ENCODE results near the gene CTAG1A.
A peak's percentile ranks its signal among the peaks of the same experiment; 100 is the strongest.
"Not testable (repeated sequence)": the region's sequence is repeated elsewhere in the genome, so short reads cannot be mapped to it uniquely, and the experiment has no call there.

CTAG1A gene

DNA sequence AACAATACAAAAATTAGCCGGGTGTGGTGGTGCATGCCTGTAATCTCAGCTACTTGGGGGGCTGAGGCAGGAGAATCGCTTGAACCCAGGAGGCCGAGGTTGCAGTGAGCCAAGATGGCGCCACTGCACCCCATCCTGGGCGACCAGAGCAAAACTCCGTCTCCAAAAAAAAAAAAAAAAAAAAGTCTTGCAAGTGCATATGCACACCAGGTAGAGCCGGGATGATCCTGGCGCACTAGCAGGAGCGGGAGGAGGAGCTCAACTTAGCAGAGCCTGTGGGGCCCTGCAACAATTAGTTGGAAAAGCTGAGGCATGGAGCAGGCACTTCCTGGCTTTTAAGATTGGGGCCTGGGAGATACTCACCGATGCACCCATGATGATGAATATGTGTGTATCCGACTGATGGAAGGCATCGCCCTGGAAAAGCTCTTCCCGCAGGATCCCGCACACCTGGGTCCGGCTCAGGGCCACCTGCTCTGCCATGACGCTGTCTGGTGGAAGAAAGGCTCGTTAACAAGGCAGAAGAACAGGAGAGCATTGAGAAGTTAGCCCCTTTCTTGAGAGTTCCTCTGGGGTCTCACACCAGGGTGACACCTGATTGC lies 39.2 kb upstream of the CTAG1A start:
- TF ChIP-seq, protein P1, sequence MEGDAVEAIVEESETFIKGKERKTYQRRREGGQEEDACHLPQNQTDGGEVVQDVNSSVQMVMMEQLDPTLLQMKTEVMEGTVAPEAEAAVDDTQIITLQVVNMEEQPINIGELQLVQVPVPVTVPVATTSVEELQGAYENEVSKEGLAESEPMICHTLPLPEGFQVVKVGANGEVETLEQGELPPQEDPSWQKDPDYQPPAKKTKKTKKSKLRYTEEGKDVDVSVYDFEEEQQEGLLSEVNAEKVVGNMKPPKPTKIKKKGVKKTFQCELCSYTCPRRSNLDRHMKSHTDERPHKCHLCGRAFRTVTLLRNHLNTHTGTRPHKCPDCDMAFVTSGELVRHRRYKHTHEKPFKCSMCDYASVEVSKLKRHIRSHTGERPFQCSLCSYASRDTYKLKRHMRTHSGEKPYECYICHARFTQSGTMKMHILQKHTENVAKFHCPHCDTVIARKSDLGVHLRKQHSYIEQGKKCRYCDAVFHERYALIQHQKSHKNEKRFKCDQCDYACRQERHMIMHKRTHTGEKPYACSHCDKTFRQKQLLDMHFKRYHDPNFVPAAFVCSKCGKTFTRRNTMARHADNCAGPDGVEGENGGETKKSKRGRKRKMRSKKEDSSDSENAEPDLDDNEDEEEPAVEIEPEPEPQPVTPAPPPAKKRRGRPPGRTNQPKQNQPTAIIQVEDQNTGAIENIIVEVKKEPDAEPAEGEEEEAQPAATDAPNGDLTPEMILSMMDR (conservative IDR thresholded peaks at IDR 0.05): no peak
- peak overlapping the region; percentile 77 for H3K27ac ChIP-seq

DNA sequence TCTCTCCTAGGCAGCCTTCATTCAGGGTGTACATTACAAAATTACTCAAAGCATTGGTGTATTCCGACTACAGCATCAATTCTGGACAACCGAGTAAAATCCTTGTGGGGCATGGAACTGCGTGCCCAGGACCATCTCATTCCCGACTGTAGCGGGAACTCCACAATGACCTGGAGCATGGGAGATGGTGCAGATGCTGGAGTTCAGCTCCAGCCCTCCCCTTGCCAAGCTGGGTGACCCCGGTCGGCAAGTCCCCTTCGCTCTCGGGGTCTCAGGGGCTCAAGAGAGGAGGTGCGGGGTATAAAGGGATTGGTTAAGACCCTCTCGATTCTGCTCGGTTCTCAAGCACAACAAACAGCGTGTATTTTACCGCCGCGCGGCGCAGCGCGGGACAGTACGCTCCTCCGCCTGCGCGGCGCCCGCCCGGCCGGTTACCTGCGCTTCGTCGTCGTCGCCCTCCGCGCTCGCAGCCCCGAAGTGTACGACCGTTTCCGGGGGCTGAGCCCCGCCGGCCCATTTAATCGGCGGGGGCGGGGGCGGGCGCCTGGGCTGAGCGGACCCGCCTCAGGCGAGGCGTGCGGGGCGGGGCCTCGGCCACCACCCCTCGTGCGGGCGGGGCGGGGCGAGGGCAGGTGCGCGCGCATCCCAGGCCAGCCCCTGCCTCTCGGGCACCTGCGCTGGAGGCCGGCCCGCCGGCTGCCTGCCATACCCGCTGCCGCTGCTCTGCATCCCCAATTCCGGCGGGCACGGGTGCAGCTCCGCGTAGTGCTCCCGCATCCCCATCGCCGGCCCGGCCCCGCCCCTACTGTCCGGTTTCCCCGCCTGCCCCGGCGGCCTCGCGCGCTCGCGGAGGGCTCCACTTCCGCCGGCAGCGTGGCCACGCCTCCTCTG lies 38.3 kb upstream of the CTAG1A start, which contains the start of gene G6PD:
Gene G6PD (minus strand): TSS at position 493 of the 891 bp plus-strand sequence. CDS start 691 bp downstream, outside the sequence.
- peak within 1 kb of the TSS; percentile 77 for H3K27ac ChIP-seq
- TF ChIP-seq, protein P1 (conservative IDR thresholded peaks at IDR 0.05): no peak

DNA sequence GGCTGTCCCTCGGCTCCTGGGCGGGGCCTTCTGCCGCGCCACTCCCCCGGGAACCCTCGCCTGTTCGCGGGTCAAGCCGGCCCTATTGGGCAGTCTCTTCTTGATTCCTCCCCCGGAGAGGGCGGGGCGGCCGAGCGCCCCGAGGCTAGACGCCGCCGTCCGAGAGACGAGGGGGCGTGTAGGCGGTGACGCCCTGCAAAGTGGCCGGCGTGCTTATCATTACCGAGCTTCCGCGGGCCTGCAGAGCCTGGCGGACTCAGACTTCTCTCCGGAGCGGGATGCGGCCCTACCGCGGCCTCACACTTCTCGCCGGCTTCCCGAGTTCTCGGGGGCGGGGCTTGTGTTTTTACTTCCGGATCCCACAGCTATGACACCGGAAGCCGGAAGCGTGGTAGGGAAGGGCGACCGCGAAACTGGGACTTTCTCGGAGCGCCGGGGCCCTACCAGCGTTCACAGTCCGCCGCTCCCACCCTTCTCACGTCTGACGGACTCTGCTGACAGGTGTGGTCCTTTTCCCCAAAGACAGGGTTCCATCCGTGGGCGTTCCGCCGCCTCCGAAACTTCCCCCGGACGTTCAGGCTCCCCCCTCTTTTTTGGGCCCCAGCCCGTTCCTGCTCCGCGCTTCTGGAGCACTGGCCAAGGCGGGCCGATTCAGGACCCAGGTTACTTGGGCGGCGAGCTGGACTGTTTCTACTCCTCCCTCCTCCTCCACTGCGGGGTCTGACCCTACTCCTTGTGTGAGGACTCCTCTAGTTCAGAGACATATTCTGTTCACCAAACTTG lies 37.5 kb upstream of the CTAG1A start, which contains the start of gene IKBKG:
Gene IKBKG (plus strand): TSS at position 376 of the 783 bp plus-strand sequence. CDS start 4,383 bp downstream, outside the sequence.
- TF ChIP-seq, protein P1 (conservative IDR thresholded peaks at IDR 0.05): no peak
- H3K27ac ChIP-seq: peak within 1 kb of the TSS; percentile 77

DNA sequence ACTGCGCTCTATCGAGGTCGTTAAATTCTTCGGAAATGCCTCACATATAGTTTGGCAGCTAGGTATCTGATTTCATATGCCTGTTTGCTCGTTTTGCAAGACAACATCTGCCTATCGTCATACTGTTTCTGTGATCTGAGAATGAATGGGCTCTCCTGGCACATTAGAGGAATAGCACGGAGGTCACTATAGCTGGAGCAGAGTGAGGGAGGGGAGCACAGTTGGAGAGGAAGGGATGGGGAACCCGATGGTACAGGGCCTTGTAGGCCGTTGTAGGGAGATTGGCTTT lies 37.0 kb upstream of the CTAG1A start:
- TF ChIP-seq, protein P1 (conservative IDR thresholded peaks at IDR 0.05): no peak
- H3K27ac ChIP-seq: peak overlapping the region; percentile 77

GRCh38 chrX:154549766-154550165 lies 35.2 kb upstream of the CTAG1A start:
- TF ChIP-seq, protein P1 (conservative IDR thresholded peaks at IDR 0.05): no peak
- H3K27ac ChIP-seq: no peak overlapping the region

DNA sequence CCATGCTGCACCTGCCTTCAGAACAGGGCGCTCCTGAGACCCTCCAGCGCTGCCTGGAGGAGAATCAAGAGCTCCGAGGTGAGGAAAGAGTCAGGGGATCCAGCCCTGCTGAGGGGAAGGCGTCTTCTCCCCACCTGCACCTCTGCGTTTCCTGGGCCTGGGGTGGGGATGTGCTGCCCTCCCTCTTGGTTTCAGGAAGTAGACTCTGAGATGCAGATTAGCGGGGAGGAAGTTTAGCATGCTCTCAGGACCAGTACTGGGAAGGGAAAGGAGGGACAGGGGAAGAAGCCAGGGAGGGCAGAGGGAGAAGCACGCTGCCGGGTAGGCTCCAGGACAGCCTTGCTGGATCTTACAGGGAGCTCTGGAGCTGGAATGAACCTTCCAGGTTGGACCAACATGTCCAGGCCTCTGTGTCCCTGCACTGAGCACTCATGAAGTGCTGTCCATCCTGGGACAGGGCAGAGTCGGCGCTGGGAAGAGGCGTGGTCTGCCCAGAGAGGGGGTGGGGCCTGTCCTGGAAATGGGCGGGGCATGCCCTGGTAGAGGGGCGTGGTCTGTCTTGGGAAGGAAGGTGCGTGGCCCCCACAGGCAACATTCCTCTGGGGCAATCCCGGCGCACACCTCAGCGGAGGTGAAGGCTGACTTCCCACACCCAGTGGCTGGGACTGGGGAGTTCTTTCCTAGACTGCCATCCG lies 32.7 kb upstream of the CTAG1A start:
- H3K27ac ChIP-seq: not testable (repeated sequence)

GRCh38 chrX:154558060-154558690 lies 26.8 kb upstream of the CTAG1A start:
- not testable (repeated sequence) for H3K27ac ChIP-seq

- H3K27ac ChIP-seq: not testable (repeated sequence)
Observed at GRCh38 chrX:154558896-154559295, 26.0 kb upstream of the CTAG1A start.

DNA sequence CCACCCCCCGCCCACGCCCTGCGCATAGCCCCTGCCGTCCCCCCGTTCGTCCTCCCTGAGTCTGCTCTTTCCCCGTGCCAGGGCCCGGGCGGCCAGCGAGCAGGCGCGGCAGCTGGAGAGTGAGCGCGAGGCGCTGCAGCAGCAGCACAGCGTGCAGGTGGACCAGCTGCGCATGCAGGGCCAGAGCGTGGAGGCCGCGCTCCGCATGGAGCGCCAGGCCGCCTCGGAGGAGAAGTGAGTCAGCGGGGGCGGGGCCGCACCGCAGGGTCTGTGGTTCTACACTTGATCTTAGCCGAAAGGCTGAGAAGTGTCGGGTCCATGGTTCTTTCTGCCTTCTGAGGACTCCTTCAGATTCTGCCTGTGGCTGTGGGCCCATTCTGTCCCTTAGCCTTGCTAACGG lies 24.6 kb upstream of the CTAG1A start:
- not testable (repeated sequence) for H3K27ac ChIP-seq

DNA sequence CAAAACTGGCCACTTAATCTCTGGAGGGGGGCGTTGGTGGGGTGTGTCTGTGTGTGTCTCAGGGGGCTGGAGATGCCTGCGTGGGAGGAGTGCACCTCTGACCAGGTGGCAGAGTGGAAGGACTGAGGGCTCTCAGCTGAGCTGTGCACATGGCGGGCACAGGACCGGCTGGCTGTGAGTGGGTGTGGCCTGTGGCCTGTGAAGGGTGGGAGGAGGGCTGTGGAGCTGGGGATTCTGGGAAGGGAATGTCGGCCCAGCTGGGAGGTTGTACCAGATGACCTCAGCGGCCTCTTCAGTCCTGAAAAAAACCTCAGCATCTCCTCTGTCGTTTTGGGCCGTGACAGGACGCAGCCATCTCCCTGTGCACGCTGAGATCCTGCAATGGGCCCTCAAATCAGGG lies 22.6 kb upstream of the CTAG1A start:
- H3K27ac ChIP-seq: not testable (repeated sequence)

DNA sequence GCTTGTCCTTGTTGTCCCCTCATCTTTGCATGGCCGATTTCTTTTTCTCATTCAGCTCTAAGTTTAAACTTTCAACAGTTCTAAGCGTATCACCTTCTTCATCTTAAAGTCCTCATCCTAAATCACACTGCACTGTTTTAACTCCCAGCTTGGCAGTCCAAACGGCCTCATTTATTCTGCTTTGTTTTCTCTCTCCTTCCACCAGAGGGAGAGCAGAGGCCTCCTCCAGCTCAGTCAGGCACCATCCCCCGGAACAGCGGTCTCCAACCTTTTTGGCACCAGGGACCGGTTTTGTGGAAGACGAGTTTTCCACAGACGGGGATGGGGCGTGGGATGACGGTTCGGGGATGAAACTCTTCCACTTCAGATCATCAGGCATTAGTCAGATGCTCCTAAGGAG lies 14.6 kb upstream of the CTAG1A start:
- H3K27ac ChIP-seq: not testable (repeated sequence)

DNA sequence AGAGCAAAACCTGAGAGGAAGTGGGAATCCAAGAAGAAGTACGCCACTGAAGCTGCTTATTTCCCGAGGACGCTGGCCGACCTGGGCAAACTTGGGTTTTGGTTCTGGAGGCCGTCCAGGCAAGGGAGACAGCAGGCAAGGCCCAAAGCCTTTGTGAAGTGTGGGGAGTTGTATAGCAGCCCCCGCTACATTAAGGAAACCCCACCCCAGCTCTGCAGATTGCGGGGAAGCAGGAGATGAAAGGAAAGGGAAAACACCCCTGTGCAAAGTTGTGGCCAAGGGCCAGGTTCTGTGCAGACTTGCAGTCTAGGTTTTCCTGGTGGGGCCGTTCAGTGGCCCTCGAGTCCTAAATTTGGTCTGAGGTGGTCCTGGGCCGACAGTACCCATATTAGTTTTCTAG lies 11.9 kb upstream of the CTAG1A start:
- not testable (repeated sequence) for H3K27ac ChIP-seq

GRCh38 chrX:154575076-154575475 lies 9.9 kb upstream of the CTAG1A start:
- H3K27ac ChIP-seq: not testable (repeated sequence)

Measured in VCaP (cell line).